ENCODE results near the gene IGFN1. TPM values are rescaled to one million over a fixed set of nuclear protein-coding genes. Genes with fewer than 3 reads are reported as not detected.

IGFN1 gene
- total and polyA plus RNA-seq, 10 of the 15 experiments (the other 5 are each of a cell fraction or from before 2014, with no cell fraction given): not detected

- RAD21 ChIA-PET (ENCODE audit: unreplicated experiment): interaction anchor here (1.1 to 1.5 kb wide), 2 partner anchors 93 to 109 kb away, joined by 4 read pairs; no protein-coding TSS in a partner anchor
- in situ Hi-C loops (cut with MboI): no loop called here
- CTCF ChIA-PET: interaction anchor here (1.0 to 2.4 kb wide), 11 partner anchors 11 to 259 kb away, joined by 4 to 25 read pairs (median 6); no protein-coding TSS in a partner anchor
Observed at GRCh38 chr1:201253411-201253810, 62.8 kb downstream of the IGFN1 start.

More at GRCh38 chr1:201253411-201253810, 62.8 kb downstream of the IGFN1 start:
- H3K4me3 ChIP-seq: no peak overlapping the region
- no peaks in the 10 kb centered on the region for H3K9me3 ChIP-seq (replicated peaks; ENCODE audit: control insufficient read depth, insufficient read depth, low read length)
- ATAC-seq (no peak; the same call in 2 of the 3 replicates), DNase-seq (ENCODE audit: low read depth, low spot score) (no peak), FAIRE-seq (no peak)
- H3K27me3 ChIP-seq (replicated peaks in 1 of 2; ENCODE audit: control insufficient read depth in 2 of 2, insufficient read depth in 2 of 2, low read length in 1 of 2): no peaks in the 10 kb centered on the region
- no peak overlapping the region for H3K27ac ChIP-seq (ENCODE audit: control insufficient read depth, insufficient read depth)
- no peaks in the 10 kb centered on the region for H3K36me3 ChIP-seq (ENCODE audit: control insufficient read depth in 2 of 2, insufficient read depth in 2 of 2, low read length in 1 of 2)
- no peaks in the 10 kb centered on the region for H3K79me2 ChIP-seq (ENCODE audit: control insufficient read depth, insufficient read depth, low read length)
- ChIA-PET SMC1A (ENCODE audit: uncharacterized antibody, unreplicated experiment) (interaction anchor here (1.6 to 2.3 kb wide), 2 partner anchors 106 to 108 kb away, joined by 7 read pairs; no protein-coding TSS in a partner anchor), POLR2A (no interaction called here)
- no peaks in the 10 kb centered on the region for H4K20me1 ChIP-seq (ENCODE audit: control insufficient read depth, insufficient read depth)
- no peak overlapping the region for H3K4me2 ChIP-seq (ENCODE audit: control insufficient read depth, insufficient read depth)
- BruUV-seq (replicated peaks): no TSS peak
- no peak overlapping the region for H2AFZ ChIP-seq (ENCODE audit: control insufficient read depth, low read depth, low read length)
- TF ChIP-seq WRNIP1 (IDR thresholded peaks at IDR 0.05; ENCODE audit: borderline replicate concordance, low read depth, low read length) (no peak), FOS (IDR thresholded peaks at IDR 0.05; ENCODE audit: borderline replicate concordance, extremely low read depth, insufficient read length) (no peak), YBX1 (IDR thresholded peaks at IDR 0.05) (no peak), E2F4 (IDR thresholded peaks at IDR 0.05; ENCODE audit: low read depth, low read length) (no peak), BCL3 (IDR thresholded peaks at IDR 0.05; ENCODE audit: borderline replicate concordance, insufficient read depth, low read depth, low read length, poor library complexity, severe bottlenecking) (no peak)
- no peak overlapping the region for H3K9ac ChIP-seq (ENCODE audit: control insufficient read depth, insufficient read depth, low read length)
- 48% methylated on average over 10 of the region's 10 CpGs for WGBS (ENCODE audit: insufficient coverage, insufficient replicate concordance, low lambda C conversion rate, missing lambda C conversion rate)
- H3K4me1 ChIP-seq (ENCODE audit: control insufficient read depth, insufficient read depth, low read length): no peaks in the 10 kb centered on the region
- intact Hi-C loops (cut with micrococcal nuclease; ENCODE audit: unreplicated experiment): loop anchor here (5.0 to 10.0 kb wide), 2 partner anchors 94 to 261 kb away; no protein-coding TSS in a partner anchor

Data from GM12878 (cell line).